Dedifferentiated amniotic fluid mesenchymal stem cell (primary cell): ENCODE measurements around the gene PTX4.

ENCODE experiments used
- DNase-seq: peaks from one replicate; pipeline ENCODE4 v3.0.0-alpha.2; 2016; ENCODE audit errors: extremely low spot score

PTX4 gene

GRCh38 chr16:1500465-1501150 lies 11.9 kb upstream of the PTX4 start:
- DNase-seq: no peak

DNA sequence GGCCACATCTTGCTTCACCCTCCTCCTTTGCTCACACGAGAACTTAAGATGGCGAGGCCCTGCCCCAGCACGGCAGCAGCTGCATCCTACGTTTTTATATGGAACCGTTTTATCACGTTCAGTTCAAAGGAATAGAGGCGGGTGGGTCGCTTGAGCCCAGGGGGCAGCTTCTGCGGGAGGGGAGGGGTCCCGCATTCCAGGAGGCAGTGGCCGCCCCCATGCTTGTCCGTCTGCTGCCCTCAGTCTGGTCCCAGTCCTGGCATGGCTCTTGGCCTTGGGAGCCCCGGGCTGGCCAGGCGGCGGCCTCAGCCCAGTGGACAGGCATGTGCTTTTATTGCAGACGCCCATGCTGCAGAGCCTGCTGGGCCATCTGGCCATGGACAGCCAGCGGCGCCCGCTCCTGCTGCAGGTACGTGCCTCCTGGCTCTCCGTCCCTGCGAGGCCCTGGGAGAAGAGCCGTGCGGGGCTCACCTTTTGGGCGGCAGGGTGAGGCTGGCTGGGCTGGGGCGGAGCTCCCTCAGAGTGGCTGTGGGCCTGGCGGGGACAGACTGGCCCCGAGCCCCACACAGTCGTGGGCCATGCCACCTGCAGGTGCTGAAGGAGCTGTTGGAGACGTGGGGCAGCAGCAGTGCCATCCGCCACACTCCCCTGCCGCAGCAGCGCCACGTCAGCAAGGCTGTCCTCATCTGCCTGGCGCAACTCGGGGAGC lies 11.2 kb upstream of the PTX4 start:
- no peak for DNase-seq

- no peak for DNase-seq
Observed at GRCh38 chr16:1498899-1499676, 10.3 kb upstream of the PTX4 start.

GRCh38 chr16:1497014-1497598 lies 8.4 kb upstream of the PTX4 start:
- DNase-seq: no peak

GRCh38 chr16:1496464-1496863 lies 7.7 kb upstream of the PTX4 start:
- no peak for DNase-seq

GRCh38 chr16:1495889-1496262 lies 7.1 kb upstream of the PTX4 start:
- DNase-seq: no peak

- DNase-seq: no peak
Observed at GRCh38 chr16:1495211-1495888, 6.6 kb upstream of the PTX4 start.

DNA sequence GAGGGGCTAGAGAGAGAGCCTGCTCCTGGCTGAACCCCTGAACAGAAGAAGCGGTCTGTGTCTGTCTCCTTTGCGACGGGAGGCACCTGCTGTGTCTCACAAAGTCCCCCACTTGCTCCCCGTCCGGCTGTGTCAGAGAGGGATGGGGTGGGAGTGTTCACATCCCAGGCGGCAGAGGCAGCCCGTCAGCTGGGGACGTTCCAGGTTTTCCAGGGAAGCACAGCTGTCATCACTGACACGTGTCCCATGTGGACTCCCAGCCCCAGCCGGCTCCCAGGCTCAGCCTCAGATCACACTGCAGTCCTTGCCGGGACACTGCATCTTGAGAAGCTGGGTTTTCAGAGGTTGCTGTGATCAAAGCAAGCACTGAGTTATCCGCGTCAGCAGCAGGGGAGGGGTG lies 6.0 kb upstream of the PTX4 start:
- DNase-seq: no peak

GRCh38 chr16:1494129-1494640 lies 5.4 kb upstream of the PTX4 start:
- no peak for DNase-seq

- no peak for DNase-seq
Observed at GRCh38 chr16:1493746-1494094, 5.0 kb upstream of the PTX4 start.

- DNase-seq: peak; percentile 68
Observed at GRCh38 chr16:1492923-1493745, 4.4 kb upstream of the PTX4 start, which contains the start of gene TELO2. TELO2 (plus strand) TSS chr16:1493360; CDS start chr16:1494282, 922 bp downstream.

- no peak for DNase-seq
Observed at GRCh38 chr16:1492082-1492922, 3.6 kb upstream of the PTX4 start.

- no peak for DNase-seq
Observed at GRCh38 chr16:1491327-1491726, 2.6 kb upstream of the PTX4 start.

- DNase-seq: no peak
Observed at GRCh38 chr16:1489077-1489476, 333 bp upstream of the PTX4 start.

GRCh38 chr16:1488054-1488601 lies 616 bp downstream of the PTX4 start:
- no peak for DNase-seq

GRCh38 chr16:1487395-1488053 lies 1.2 kb downstream of the PTX4 start:
- DNase-seq: no peak

DNA sequence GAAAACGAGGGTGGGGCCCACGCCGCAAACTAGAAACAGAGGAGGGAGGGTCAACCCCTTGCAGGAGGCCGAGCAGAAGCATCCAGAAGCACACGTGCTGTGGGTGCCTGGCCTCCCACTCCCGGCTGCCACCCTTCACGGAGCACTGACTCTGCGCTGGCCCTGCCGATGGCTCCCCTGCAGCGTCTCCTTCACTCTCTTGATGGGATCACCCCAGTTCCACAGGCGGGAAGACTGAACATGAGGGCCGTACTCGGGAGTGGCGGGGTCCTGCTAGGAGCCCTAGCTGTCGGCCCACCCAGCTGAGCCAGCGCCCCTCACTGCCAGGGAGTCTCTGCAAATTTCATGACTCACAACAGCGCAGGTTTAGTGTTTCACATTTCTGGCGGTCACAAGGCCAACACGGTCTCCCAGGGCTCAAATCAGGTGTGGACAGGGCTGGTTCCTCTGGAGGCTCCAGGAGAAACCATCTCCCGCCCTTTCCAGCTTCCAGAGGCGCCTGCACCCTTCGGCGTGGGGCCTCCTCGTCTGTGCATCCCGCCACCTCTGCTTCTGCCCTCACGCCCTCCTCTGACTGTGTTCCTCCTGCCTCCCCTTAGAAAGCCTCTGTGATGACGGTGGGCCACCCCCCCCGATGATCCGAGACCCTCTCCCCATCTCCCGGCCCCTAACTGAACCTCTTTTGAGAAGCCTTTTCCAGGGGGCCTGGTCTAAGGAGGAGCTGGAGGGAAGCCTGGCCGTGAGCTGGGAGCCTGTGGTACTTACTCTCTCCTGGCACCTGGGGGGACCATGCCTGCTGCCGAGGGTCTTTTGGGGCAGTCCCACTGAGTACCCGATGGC lies 2.0 kb downstream of the PTX4 start:
- no peak for DNase-seq

DNA sequence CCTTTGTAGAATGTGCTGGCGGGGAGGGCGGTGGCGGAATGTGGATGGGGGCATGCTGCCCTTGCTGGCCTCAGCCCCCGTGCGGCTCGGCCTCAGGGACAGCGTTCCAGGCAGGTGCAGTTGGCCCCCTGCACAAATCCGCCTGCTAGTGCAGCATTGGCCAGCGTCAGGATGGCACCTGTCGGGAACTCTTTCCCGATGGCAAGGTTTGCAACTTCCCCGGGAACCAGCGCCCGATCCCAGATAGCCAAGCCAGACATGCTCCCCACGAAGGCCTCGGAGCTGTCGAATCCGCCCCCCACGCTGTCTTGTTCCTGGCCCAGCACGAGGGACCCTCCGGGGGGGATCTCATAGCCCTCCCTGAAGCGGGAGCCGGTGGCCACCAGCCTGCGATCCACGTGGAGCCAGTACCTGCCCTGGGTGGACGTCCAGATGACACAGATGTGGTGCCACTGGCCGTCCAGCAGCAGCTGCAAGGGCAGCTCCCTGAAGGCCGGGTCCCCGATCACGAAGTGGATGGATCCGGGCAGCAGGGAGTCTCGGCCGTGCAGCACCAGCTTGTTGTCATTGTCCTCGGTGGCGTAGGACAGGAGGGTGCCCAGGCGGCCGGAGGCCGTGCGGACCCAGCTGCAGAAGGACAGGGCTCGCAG lies 2.8 kb downstream of the PTX4 start:
- DNase-seq: no peak
